HG02970 (cell line): ENCODE data around the gene NRGN.
"Not testable (repeated sequence)": the region's sequence is repeated elsewhere in the genome, so short reads cannot be mapped to it uniquely, and the experiment has no call there.

Experiments
- ATAC-seq: cut with Tn5 transposase; IDR thresholded peaks from one replicate; pipeline ENCODE4 v1.9.1; 2021; ENCODE audit warnings: mild to moderate bottlenecking, moderate library complexity, moderate number of reproducible peaks; ENCODE audit not compliant: unreplicated experiment, low FRiP score

The NRGN gene

GRCh38 chr11:124756033-124756752, 16.5 kb downstream of the NRGN start:
- ATAC-seq: no peak

- no peak for ATAC-seq
Observed at GRCh38 chr11:124756753-124757227, 17.0 kb downstream of the NRGN start.

- ATAC-seq: no peak
Observed at GRCh38 chr11:124757320-124757719, 17.6 kb downstream of the NRGN start.

- peak; percentile 44 for ATAC-seq
Observed at GRCh38 chr11:124758355-124759265, 18.9 kb downstream of the NRGN start.

GRCh38 chr11:124759266-124760204, 19.8 kb downstream of the NRGN start:
- ATAC-seq: no peak

GRCh38 chr11:124760205-124760652, 20.5 kb downstream of the NRGN start:
- no peak for ATAC-seq

- ATAC-seq: no peak
Observed at GRCh38 chr11:124760806-124761205, 21.1 kb downstream of the NRGN start.

GRCh38 chr11:124761301-124762104, 21.8 kb downstream of the NRGN start:
- ATAC-seq: no peak

GRCh38 chr11:124762105-124762623, 22.4 kb downstream of the NRGN start, which contains the start of gene ESAM:
TSS of gene ESAM (minus strand) at chr11:124762290. CDS start at chr11:124762154, 136 bp downstream.
- ATAC-seq: peak; percentile 61

- peak; percentile 21 for ATAC-seq
Observed at GRCh38 chr11:124762624-124763155, 22.9 kb downstream of the NRGN start.

- ATAC-seq: peak; percentile 21
Observed at GRCh38 chr11:124763156-124763947, 23.6 kb downstream of the NRGN start.

- ATAC-seq: no peak
Observed at GRCh38 chr11:124766156-124766555, 26.4 kb downstream of the NRGN start.

- no peak for ATAC-seq
Observed at GRCh38 chr11:124768914-124769313, 29.2 kb downstream of the NRGN start.

GRCh38 chr11:124769806-124770774, 30.3 kb downstream of the NRGN start:
- ATAC-seq: no peak

- not testable (repeated sequence) for ATAC-seq
Observed at GRCh38 chr11:124770959-124771358, 31.2 kb downstream of the NRGN start.

GRCh38 chr11:124776865-124777645, 37.3 kb downstream of the NRGN start:
- no peak for ATAC-seq
